HEK293 (cell line): ENCODE data around the gene SLA2.

Source experiments
- GFI1B ChIP-seq: fragments of 450-650 bp; formaldehyde crosslinking; IDR thresholded peaks from 2 replicates; pipeline ENCODE4 v1.5.1; 2016; ENCODE audit warnings: missing biosample characterization, missing genetic modification characterization
- KLF1 ChIP-seq: fragments of 450-650 bp; formaldehyde crosslinking; IDR thresholded peaks from 2 replicates; pipeline ENCODE4 v1.5.1; 2016; ENCODE audit warnings: missing biosample characterization, missing genetic modification characterization
- PBX3 ChIP-seq: sonication (generic); formaldehyde crosslinking; IDR thresholded peaks from 2 replicates; pipeline ENCODE4 v1.8.1; 2022; ENCODE audit warnings: mild to moderate bottlenecking, moderate library complexity, missing genetic modification reagents
- PRDM1 ChIP-seq: fragments of 450-650 bp; formaldehyde crosslinking; IDR thresholded peaks from 2 replicates; pipeline ENCODE4; 2016; ENCODE audit warnings: missing biosample characterization, missing genetic modification characterization
- ZBTB11 ChIP-seq: fragments of 450-650 bp; formaldehyde crosslinking; conservative IDR thresholded peaks from 2 replicates; pipeline ENCODE4 v1.5.1; 2016; ENCODE audit warnings: low read depth, missing biosample characterization, missing genetic modification characterization
- ZBTB49 ChIP-seq: fragments of 450-650 bp; formaldehyde crosslinking; IDR thresholded peaks from 2 replicates; pipeline ENCODE4 v1.5.1; 2016; ENCODE audit warnings: missing biosample characterization, missing genetic modification characterization, low read depth
- ZEB2 ChIP-seq: fragments of 450-650 bp; formaldehyde crosslinking; IDR thresholded peaks from 2 replicates; pipeline ENCODE4 v1.5.1; 2016; ENCODE audit warnings: missing biosample characterization, missing genetic modification characterization
- ZNF138 ChIP-seq: fragments of 450-650 bp; formaldehyde crosslinking; IDR thresholded peaks from 2 replicates; pipeline ENCODE4 v1.5.1; 2016; ENCODE audit warnings: missing biosample characterization, missing genetic modification characterization, borderline replicate concordance
- ZNF18 ChIP-seq: fragments of 450-650 bp; formaldehyde crosslinking; IDR thresholded peaks from 2 replicates; pipeline ENCODE4 v1.5.1; 2016; ENCODE audit warnings: missing biosample characterization, missing genetic modification characterization
- ZNF202 ChIP-seq: fragments of 450-650 bp; formaldehyde crosslinking; IDR thresholded peaks from 2 replicates; pipeline ENCODE4 v1.5.1; 2016; ENCODE audit warnings: missing biosample characterization, missing genetic modification characterization, borderline replicate concordance
- ZNF280D ChIP-seq: fragments of 450-650 bp; formaldehyde crosslinking; IDR thresholded peaks from 2 replicates; pipeline ENCODE4 v1.5.1; 2016; ENCODE audit warnings: missing biosample characterization, missing genetic modification characterization
- ZNF404 ChIP-seq: fragments of 450-650 bp; formaldehyde crosslinking; IDR thresholded peaks from 2 replicates; pipeline ENCODE4 v1.5.1; 2017; ENCODE audit warnings: missing biosample characterization, missing genetic modification characterization
- ZNF473 ChIP-seq: fragments of 450-650 bp; formaldehyde crosslinking; IDR thresholded peaks from 2 replicates; pipeline ENCODE4 v1.5.1; 2017; ENCODE audit warnings: missing biosample characterization, missing genetic modification characterization
- ZNF544 ChIP-seq: fragments of 450-650 bp; formaldehyde crosslinking; IDR thresholded peaks from 2 replicates; pipeline ENCODE4 v1.5.0; 2017; ENCODE audit warnings: missing biosample characterization, missing genetic modification characterization
- ZNF558 ChIP-seq: fragments of 450-650 bp; formaldehyde crosslinking; IDR thresholded peaks from 2 replicates; pipeline ENCODE4 v1.5.1; 2016; ENCODE audit warnings: missing biosample characterization, missing genetic modification characterization
- ZNF580 ChIP-seq: fragments of 450-650 bp; formaldehyde crosslinking; IDR thresholded peaks from 2 replicates; pipeline ENCODE4 v1.5.1; 2016; ENCODE audit warnings: missing biosample characterization, missing genetic modification characterization
- ZNF626 ChIP-seq: fragments of 450-650 bp; sonication (Bioruptor Pico); formaldehyde crosslinking; IDR thresholded peaks from 2 replicates; pipeline ENCODE4 v1.5.1; 2018; ENCODE audit warnings: missing biosample characterization, missing genetic modification characterization, inconsistent platforms
- ZNF707 ChIP-seq: fragments of 450-650 bp; formaldehyde crosslinking; IDR thresholded peaks from 2 replicates; pipeline ENCODE4 v1.5.1; 2016; ENCODE audit warnings: missing biosample characterization, missing genetic modification characterization
- ZSCAN18 ChIP-seq: fragments of 450-650 bp; formaldehyde crosslinking; IDR thresholded peaks from 2 replicates; pipeline ENCODE4 v1.5.1; 2016; ENCODE audit warnings: missing biosample characterization, missing genetic modification characterization
- ZSCAN4 ChIP-seq: fragments of 450-650 bp; formaldehyde crosslinking; IDR thresholded peaks from 2 replicates; pipeline ENCODE4 v1.5.1; 2017; ENCODE audit warnings: missing biosample characterization, missing genetic modification characterization
- ZSCAN5A ChIP-seq: fragments of 450-650 bp; formaldehyde crosslinking; IDR thresholded peaks from 2 replicates; pipeline ENCODE4 v1.5.1; 2016; ENCODE audit warnings: missing biosample characterization, missing genetic modification characterization
- ZXDB ChIP-seq: fragments of 450-650 bp; formaldehyde crosslinking; IDR thresholded peaks from 2 replicates; pipeline ENCODE4 v1.5.1; 2016; ENCODE audit warnings: missing biosample characterization, missing genetic modification characterization

Gene SLA2

GRCh38 chr20:36574366-36575135, 71.4 kb downstream of the SLA2 start (continued):
- no peak for TF ChIP-seq ZNF280D (tag by site-specific recombination)
- peak; percentile 50; the same call in 1 of the 2 replicates for TF ChIP-seq ZBTB11
- TF ChIP-seq ZNF544 (tag by site-specific recombination) = no peak
- no peak for TF ChIP-seq ZNF626 (tag by site-specific recombination)
- no peak for TF ChIP-seq ZNF138 (tag by site-specific recombination)
- peak; percentile 41; the same call in 1 of the 2 replicates for TF ChIP-seq ZXDB (tag by site-specific recombination)
- TF ChIP-seq PBX3 (CRISPR knock-in tag) = no peak
- TF ChIP-seq ZSCAN4 = no peak
- no peak for TF ChIP-seq ZSCAN5A (tag by site-specific recombination)
- peak; percentile 64 for TF ChIP-seq ZEB2 (tag by site-specific recombination)
- TF ChIP-seq PRDM1 (tag by site-specific recombination) = no peak
- TF ChIP-seq ZNF202 (tag by site-specific recombination) = no peak
- no peak for TF ChIP-seq GFI1B
- TF ChIP-seq ZNF18 = peak; percentile 53; the same call in 1 of the 2 replicates
- TF ChIP-seq ZNF404 (tag by site-specific recombination) = no peak
- no peak for TF ChIP-seq ZSCAN18 (tag by site-specific recombination)
- TF ChIP-seq KLF1 = peak; percentile 57; the same call in 1 of the 2 replicates
- TF ChIP-seq ZNF580 = no peak
- no peak for TF ChIP-seq ZBTB49 (tag by site-specific recombination)
- no peak for TF ChIP-seq ZNF473 (tag by site-specific recombination)
- no peak for TF ChIP-seq ZNF558 (tag by site-specific recombination)
- no peak for TF ChIP-seq ZNF707 (tag by site-specific recombination)
